Measurements from ENCODE around the gene MPC1.

DNA sequence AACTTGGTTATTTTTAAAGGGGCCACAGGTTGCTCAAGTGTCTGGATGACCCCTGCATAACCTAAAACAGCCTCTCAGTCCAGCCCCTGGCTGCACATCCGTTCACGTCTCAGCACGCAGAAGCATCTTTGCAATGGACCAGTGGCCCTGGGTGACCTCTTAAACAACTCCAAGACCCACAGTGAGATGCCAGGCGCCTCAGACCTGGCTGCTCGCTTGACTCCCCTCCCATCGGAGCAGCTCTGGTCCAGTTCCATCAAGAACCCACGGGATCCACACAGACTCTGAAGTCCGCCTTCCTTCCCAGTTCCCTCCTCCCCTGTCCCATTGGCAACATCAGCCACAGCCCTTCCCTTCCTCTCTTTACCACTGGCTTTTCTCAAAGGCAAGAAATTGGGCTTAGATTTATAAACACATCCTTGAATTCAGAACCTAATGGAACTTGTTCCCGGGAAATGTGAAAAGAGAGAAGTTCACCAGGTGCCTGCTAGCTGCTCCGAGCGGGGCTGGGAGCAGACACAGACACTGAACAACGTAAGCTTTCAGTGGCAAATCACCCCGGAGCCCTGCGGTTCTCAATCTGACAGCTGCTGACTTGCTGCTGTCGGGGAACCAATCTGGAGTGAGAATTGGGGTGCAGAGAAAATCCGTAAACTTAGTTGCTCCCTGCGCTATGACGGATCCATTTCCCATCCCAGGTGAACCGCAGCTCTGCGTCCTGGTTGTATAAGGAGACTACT lies 39.6 kb upstream of the MPC1 start:
- TF ChIP-seq, protein P1, sequence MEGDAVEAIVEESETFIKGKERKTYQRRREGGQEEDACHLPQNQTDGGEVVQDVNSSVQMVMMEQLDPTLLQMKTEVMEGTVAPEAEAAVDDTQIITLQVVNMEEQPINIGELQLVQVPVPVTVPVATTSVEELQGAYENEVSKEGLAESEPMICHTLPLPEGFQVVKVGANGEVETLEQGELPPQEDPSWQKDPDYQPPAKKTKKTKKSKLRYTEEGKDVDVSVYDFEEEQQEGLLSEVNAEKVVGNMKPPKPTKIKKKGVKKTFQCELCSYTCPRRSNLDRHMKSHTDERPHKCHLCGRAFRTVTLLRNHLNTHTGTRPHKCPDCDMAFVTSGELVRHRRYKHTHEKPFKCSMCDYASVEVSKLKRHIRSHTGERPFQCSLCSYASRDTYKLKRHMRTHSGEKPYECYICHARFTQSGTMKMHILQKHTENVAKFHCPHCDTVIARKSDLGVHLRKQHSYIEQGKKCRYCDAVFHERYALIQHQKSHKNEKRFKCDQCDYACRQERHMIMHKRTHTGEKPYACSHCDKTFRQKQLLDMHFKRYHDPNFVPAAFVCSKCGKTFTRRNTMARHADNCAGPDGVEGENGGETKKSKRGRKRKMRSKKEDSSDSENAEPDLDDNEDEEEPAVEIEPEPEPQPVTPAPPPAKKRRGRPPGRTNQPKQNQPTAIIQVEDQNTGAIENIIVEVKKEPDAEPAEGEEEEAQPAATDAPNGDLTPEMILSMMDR (IDR thresholded peaks at IDR 0.05; ENCODE audit: low read length): no peak
- TF ChIP-seq EZH2phosphoT487 (IDR thresholded peaks at IDR 0.05; ENCODE audit: low read length): no peak
- no peak for TF ChIP-seq EZH2 (optimal IDR thresholded peaks at IDR 0.05; ENCODE audit: low read depth, low read length)
